HCT116 (cell line): ENCODE data around the gene FAM131B. TPM values are rescaled to one million over a fixed set of nuclear protein-coding genes. Genes with fewer than 3 reads are reported as not detected.

Experiments used
- ATAC-seq: fragments of 200-7000 bp; cut with Tn5 transposase; 2 replicates; pipeline ENCODE4 v1.9.1; 2020; ENCODE audit warnings: mild to moderate bottlenecking, moderate library complexity
- BruUV-seq: library from RNA; stranded (reverse); fragments of 400-500 nt; replicated peaks from 2 replicates; lab custom pipeline; 2021; lab: Mats Ljungman, UMichigan
- CTCF ChIA-PET: fragments of 300-600 bp; sonication (Branson Sonifier 250); formaldehyde crosslinking; loops from one replicate; lab custom pipeline; 2021; ENCODE audit warnings: antibody characterized with exemption; lab: Charles Lee
- POLR2A ChIA-PET: fragments of 300-600, 350-600 bp; sonication (Branson Sonifier 250); formaldehyde crosslinking; loops from one replicate; lab custom pipeline; 2021; ENCODE audit warnings: antibody characterized with exemption; lab: Charles Lee
- RAD21 ChIA-PET, 2 experiments: fragments of 300-600 bp; sonication (Branson Sonifier 250); formaldehyde crosslinking; loops; one replicate each; lab custom pipeline; 2023; ENCODE audit warnings: low total read pairs in 2 of 2; ENCODE audit not compliant: uncharacterized antibody in 2 of 2, unreplicated experiment in 2 of 2, low non-redundant PET in 1 of 2; lab: Charles Lee
- DNase-seq: peaks from one replicate; pipeline ENCODE4 v3.0.0-alpha.2; 2010; ENCODE audit warnings: low read depth, low spot score
- H2AFZ ChIP-seq: fragments of 200-600 bp; shearing (Covaris generic), sonication (generic); 2 replicates; pipeline ENCODE4 v1.6.1; 2017; ENCODE audit warnings: low read depth, mixed run types, mixed read lengths, antibody characterized with exemption, low read length; ENCODE audit not compliant: poor library complexity, severe bottlenecking
- H3K27ac ChIP-seq: 2 replicates; pipeline ENCODE4 v1.5.1; 2012; ENCODE audit warnings: low read depth, low read length
- H3K27me3 ChIP-seq: fragments of 200-600 bp; sonication (generic); 2 replicates; pipeline ENCODE4 v1.6.1; 2016; ENCODE audit warnings: mixed run types, low read length, mixed read lengths; ENCODE audit not compliant: insufficient read depth
- H3K36me3 ChIP-seq, 2 experiments: fragments of 200-500 bp in 1 of 2; fragments of 200-600 bp in 1 of 2; sonication (Bioruptor generic) in 1 of 2; sonication (generic) in 1 of 2; 2 replicates each; pipeline versions ENCODE4 v1.5.1 to v1.6.1; 2014 to 2016; ENCODE audit warnings: low read length in 2 of 2, inconsistent platforms in 1 of 2, mixed read lengths in 1 of 2, mixed run types in 1 of 2; ENCODE audit not compliant: insufficient read depth in 2 of 2, control insufficient read depth in 1 of 2
- H3K4me1 ChIP-seq, 2 experiments: fragments of 200-600 bp in 1 of 2; sonication (generic) in 1 of 2; 2 replicates each; pipeline versions ENCODE4 v1.5.1 to v1.6.1; 2012 to 2017; ENCODE audit warnings: low read length in 2 of 2, inconsistent platforms in 1 of 2, mild to moderate bottlenecking in 1 of 2, mixed read lengths in 1 of 2, mixed run types in 1 of 2, moderate library complexity in 1 of 2; ENCODE audit not compliant: insufficient read depth in 2 of 2, control insufficient read depth in 1 of 2
- H3K4me2 ChIP-seq: fragments of 200-600 bp; sonication (generic); 2 replicates; pipeline ENCODE4 v1.6.1; 2017; ENCODE audit warnings: mixed run types, low read length, mixed read lengths
- H3K4me3 ChIP-seq, 2 experiments: fragments of 200-600 bp in 1 of 2; sonication (generic) in 1 of 2; replicated peaks in 1 of 2; 2 replicates each; pipeline ENCODE4 v1.5.1; 2011 to 2016; ENCODE audit warnings: low read length in 2 of 2, control low read depth in 1 of 2, low read depth in 1 of 2, mild to moderate bottlenecking in 1 of 2, mixed read lengths in 1 of 2, mixed run types in 1 of 2
- H3K79me2 ChIP-seq: fragments of 200-600 bp; sonication (generic); 2 replicates; pipeline ENCODE4 v1.6.1; 2017; ENCODE audit warnings: mild to moderate bottlenecking, mixed run types, low read length, moderate library complexity, mixed read lengths; ENCODE audit not compliant: insufficient read depth
- H3K9ac ChIP-seq: fragments of 200-600 bp; sonication (generic); 2 replicates; pipeline ENCODE4 v1.6.1; 2016; ENCODE audit warnings: low read length, mixed read lengths
- H3K9me2 ChIP-seq: fragments of 200-600 bp; sonication (generic), shearing (Covaris generic); 2 replicates; pipeline ENCODE4 v1.6.1; 2017; ENCODE audit warnings: mixed run types, mild to moderate bottlenecking, moderate library complexity; ENCODE audit not compliant: insufficient read depth
- H3K9me3 ChIP-seq, 2 experiments: fragments of 200-500 bp in 1 of 2; fragments of 200-600 bp in 1 of 2; sonication (Bioruptor generic) in 1 of 2; sonication (generic) in 1 of 2; 2 replicates each; pipeline ENCODE4 v1.6.1; 2014 to 2017; ENCODE audit warnings: low read length in 2 of 2, mixed read lengths in 2 of 2, inconsistent platforms in 1 of 2, low read depth in 1 of 2, mild to moderate bottlenecking in 1 of 2, mixed run types in 1 of 2, moderate library complexity in 1 of 2; ENCODE audit not compliant: control insufficient read depth in 1 of 2, insufficient read depth in 1 of 2
- H4K20me1 ChIP-seq: fragments of 200-600 bp; sonication (generic), shearing (Covaris generic); 2 replicates; pipeline ENCODE4 v1.6.1; 2017; ENCODE audit warnings: mixed run types, mild to moderate bottlenecking, moderate library complexity; ENCODE audit not compliant: insufficient read depth
- CBX3 ChIP-seq: IDR thresholded peaks from 2 replicates; pipeline ENCODE4 v1.6.1; 2012; ENCODE audit warnings: low read depth
- CEBPB ChIP-seq: IDR thresholded peaks from 2 replicates; pipeline ENCODE4 v1.6.1; 2012; ENCODE audit warnings: low read depth
- ELF1 ChIP-seq: IDR thresholded peaks from 2 replicates; pipeline ENCODE4 v1.6.1; 2012; ENCODE audit warnings: low read depth, borderline replicate concordance
- EZH2 ChIP-seq: fragments of 200-600 bp; sonication (generic); IDR thresholded peaks from 2 replicates; pipeline ENCODE4 v1.6.1; 2017; ENCODE audit warnings: antibody characterized with exemption, mixed run types
- EZH2phosphoT487 ChIP-seq: fragments of 200-600 bp; IDR thresholded peaks from 2 replicates; pipeline ENCODE4 v1.6.1; 2018; ENCODE audit warnings: antibody characterized with exemption, borderline replicate concordance
- JUND ChIP-seq: IDR thresholded peaks from 2 replicates; pipeline ENCODE4 v1.6.1; 2012
- POLR2A ChIP-seq: IDR thresholded peaks from 2 replicates; pipeline ENCODE4 v1.7.0; 2011; ENCODE audit warnings: borderline replicate concordance; ENCODE audit not compliant: insufficient read depth, insufficient read length; ENCODE audit errors: extremely low read depth
- POLR2AphosphoS5 ChIP-seq: IDR thresholded peaks from 2 replicates; pipeline ENCODE4 v1.6.1; 2011; ENCODE audit warnings: mild to moderate bottlenecking, low read depth, low read length, moderate library complexity
- RAD21 ChIP-seq: IDR thresholded peaks from 2 replicates; pipeline ENCODE4 v1.6.1; 2012; ENCODE audit warnings: low read depth, mild to moderate bottlenecking
- SP1 ChIP-seq: IDR thresholded peaks from 2 replicates; pipeline ENCODE4 v1.6.1; 2012; ENCODE audit warnings: low read depth
- SRF ChIP-seq: IDR thresholded peaks from 2 replicates; pipeline ENCODE4 v1.6.1; 2012; ENCODE audit warnings: low read depth
- TCF7L2 ChIP-seq: IDR thresholded peaks from 2 replicates; pipeline ENCODE4 v1.7.0; 2011; ENCODE audit warnings: borderline replicate concordance, inconsistent platforms; ENCODE audit not compliant: insufficient read depth, insufficient read length; ENCODE audit errors: extremely low read depth
- intact Hi-C: fragments of 100-400 bp; cut with micrococcal nuclease; formaldehyde crosslinking; loops from 2 replicates; pipeline ENCODE4 v1.10.0; 2022
- total RNA-seq: library from RNA; stranded (reverse); gene quantifications from one replicate; pipeline ENCODE4 v1.2.1, GENCODE V29; 2021; ENCODE audit not compliant: unreplicated experiment
- TF ChIP-seq, protein P1 (sequence below): IDR thresholded peaks from 2 replicates; pipeline ENCODE4 v1.6.1; 2011; ENCODE audit warnings: mild to moderate bottlenecking, low read length, moderate library complexity; ENCODE audit not compliant: insufficient replicate concordance; ENCODE audit errors: extremely low read depth
- TF ChIP-seq, protein P2 (sequence below): IDR thresholded peaks from 2 replicates; pipeline ENCODE4 v1.6.1; 2012
- TF ChIP-seq, protein P3 (sequence below): IDR thresholded peaks from 2 replicates; pipeline ENCODE4 v1.6.1; 2012
- TF ChIP-seq, protein P4 (sequence below): IDR thresholded peaks from 2 replicates; pipeline ENCODE4 v1.6.1; 2012; ENCODE audit warnings: low read depth

Gene FAM131B
- total RNA-seq, 1 experiment from 2014 or later = 0.20 TPM

DNA sequence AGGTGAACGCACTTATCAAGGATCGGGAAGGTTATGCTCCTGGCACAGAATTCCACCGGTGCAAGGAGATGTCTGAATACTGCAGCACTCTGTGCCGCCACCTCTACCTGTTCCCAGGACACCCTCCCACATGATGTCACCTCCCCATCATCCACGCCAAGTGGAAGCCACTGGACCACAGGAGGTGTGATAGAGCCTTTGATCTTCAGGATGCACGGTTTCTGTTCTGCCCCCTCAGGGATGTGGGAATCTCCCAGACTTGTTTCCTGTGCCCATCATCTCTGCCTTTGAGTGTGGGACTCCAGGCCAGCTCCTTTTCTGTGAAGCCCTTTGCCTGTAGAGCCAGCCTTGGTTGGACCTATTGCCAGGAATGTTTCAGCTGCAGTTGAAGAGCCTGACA, 57.6 kb downstream of the FAM131B start (continued):
- TF ChIP-seq, protein P1, sequence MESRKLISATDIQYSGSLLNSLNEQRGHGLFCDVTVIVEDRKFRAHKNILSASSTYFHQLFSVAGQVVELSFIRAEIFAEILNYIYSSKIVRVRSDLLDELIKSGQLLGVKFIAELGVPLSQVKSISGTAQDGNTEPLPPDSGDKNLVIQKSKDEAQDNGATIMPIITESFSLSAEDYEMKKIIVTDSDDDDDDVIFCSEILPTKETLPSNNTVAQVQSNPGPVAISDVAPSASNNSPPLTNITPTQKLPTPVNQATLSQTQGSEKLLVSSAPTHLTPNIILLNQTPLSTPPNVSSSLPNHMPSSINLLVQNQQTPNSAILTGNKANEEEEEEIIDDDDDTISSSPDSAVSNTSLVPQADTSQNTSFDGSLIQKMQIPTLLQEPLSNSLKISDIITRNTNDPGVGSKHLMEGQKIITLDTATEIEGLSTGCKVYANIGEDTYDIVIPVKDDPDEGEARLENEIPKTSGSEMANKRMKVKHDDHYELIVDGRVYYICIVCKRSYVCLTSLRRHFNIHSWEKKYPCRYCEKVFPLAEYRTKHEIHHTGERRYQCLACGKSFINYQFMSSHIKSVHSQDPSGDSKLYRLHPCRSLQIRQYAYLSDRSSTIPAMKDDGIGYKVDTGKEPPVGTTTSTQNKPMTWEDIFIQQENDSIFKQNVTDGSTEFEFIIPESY = no peak
- TF ChIP-seq RAD21 (no peak), ELF1 (no peak), CBX3 (no peak), EZH2 (no peak)
- TF ChIP-seq, protein P2, sequence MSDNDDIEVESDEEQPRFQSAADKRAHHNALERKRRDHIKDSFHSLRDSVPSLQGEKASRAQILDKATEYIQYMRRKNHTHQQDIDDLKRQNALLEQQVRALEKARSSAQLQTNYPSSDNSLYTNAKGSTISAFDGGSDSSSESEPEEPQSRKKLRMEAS = no peak

DNA sequence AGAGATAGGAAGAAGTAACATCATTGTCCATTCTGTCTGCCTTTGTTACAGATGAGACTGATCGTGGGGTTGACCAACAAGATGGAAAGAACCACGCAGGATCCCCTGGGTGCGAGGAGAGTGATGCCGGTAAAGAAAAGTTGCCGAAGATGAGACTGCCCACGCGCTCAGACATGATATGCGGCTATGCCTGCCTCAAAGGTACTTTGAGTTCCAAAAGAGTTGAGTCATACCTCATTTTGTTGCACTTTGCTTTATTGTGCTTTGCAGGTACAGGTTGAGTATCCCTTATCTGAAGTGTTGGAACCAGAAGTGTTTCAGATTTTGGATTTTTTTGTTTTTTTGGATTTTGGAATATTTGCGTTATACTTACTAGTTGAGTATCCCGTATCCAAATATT, 58.8 kb downstream of the FAM131B start:
- ChIA-PET CTCF (no interaction called here), POLR2A (no interaction called here), RAD21 (no interaction called here)
- H3K4me2 ChIP-seq = no peak overlapping the region
- H3K27me3 ChIP-seq = no peaks in the 10 kb centered on the region
- H3K9me2 ChIP-seq = no peaks in the 10 kb centered on the region
- H3K36me3 ChIP-seq = peaks cover 57 to 79% of the 10 kb centered on the region in 2 experiments
- no peak overlapping the region for H3K4me3 ChIP-seq
- peaks cover 5% of the 10 kb centered on the region; the same call in 1 of the 2 replicates for H4K20me1 ChIP-seq
- no peak overlapping the region for H3K9ac ChIP-seq
- peaks cover 4% of the 10 kb centered on the region; the same call in 1 of the 2 replicates for H3K79me2 ChIP-seq
- intact Hi-C loops = loop anchor here (5.0 kb wide), 1 partner anchor 104 kb away; the partner anchor contains the start of gene EPHA1
- no peak overlapping the region for H2AFZ ChIP-seq
- no peaks in the 10 kb centered on the region for H3K4me1 ChIP-seq
- no peak overlapping the region for H3K27ac ChIP-seq
- TF ChIP-seq, protein P3, sequence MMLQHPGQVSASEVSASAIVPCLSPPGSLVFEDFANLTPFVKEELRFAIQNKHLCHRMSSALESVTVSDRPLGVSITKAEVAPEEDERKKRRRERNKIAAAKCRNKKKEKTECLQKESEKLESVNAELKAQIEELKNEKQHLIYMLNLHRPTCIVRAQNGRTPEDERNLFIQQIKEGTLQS = no peak
- no peak for TF ChIP-seq SRF
- TF ChIP-seq TCF7L2 = no peak
- no peak for TF ChIP-seq EZH2phosphoT487
- TF ChIP-seq POLR2A = no peak
- no peak for TF ChIP-seq CEBPB
- no peak for TF ChIP-seq JUND
- TF ChIP-seq, protein P1 = no peak
- TF ChIP-seq, protein P2 = no peak
- TF ChIP-seq SP1 = no peak
- TF ChIP-seq POLR2AphosphoS5 = no peak
- TF ChIP-seq ELF1 = no peak
- TF ChIP-seq, protein P4, sequence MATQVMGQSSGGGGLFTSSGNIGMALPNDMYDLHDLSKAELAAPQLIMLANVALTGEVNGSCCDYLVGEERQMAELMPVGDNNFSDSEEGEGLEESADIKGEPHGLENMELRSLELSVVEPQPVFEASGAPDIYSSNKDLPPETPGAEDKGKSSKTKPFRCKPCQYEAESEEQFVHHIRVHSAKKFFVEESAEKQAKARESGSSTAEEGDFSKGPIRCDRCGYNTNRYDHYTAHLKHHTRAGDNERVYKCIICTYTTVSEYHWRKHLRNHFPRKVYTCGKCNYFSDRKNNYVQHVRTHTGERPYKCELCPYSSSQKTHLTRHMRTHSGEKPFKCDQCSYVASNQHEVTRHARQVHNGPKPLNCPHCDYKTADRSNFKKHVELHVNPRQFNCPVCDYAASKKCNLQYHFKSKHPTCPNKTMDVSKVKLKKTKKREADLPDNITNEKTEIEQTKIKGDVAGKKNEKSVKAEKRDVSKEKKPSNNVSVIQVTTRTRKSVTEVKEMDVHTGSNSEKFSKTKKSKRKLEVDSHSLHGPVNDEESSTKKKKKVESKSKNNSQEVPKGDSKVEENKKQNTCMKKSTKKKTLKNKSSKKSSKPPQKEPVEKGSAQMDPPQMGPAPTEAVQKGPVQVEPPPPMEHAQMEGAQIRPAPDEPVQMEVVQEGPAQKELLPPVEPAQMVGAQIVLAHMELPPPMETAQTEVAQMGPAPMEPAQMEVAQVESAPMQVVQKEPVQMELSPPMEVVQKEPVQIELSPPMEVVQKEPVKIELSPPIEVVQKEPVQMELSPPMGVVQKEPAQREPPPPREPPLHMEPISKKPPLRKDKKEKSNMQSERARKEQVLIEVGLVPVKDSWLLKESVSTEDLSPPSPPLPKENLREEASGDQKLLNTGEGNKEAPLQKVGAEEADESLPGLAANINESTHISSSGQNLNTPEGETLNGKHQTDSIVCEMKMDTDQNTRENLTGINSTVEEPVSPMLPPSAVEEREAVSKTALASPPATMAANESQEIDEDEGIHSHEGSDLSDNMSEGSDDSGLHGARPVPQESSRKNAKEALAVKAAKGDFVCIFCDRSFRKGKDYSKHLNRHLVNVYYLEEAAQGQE = no peak
- ATAC-seq (no peak), DNase-seq (no peak)
- H3K9me3 ChIP-seq = no peaks in the 10 kb centered on the region
- no TSS peak for BruUV-seq
